CD4-positive, alpha-beta T cell (primary cell): ENCODE results near the gene SPSB2. TPM values are rescaled to one million over a fixed set of nuclear protein-coding genes. Genes with fewer than 3 reads are reported as not detected.

Experiments used
- ATAC-seq: fragments of 200-7000 bp; cut with Tn5 transposase; one replicate; pipeline ENCODE4 v1.10.0; 2022; ENCODE audit warnings: mild to moderate bottlenecking; ENCODE audit not compliant: poor library complexity
- CTCF ChIA-PET: fragments of 350-600 bp; sonication (Branson Sonifier 250); formaldehyde crosslinking; loops from one replicate; lab custom pipeline; 2021; ENCODE audit warnings: antibody characterized with exemption, inconsistent platforms; lab: Charles Lee
- POLR2A ChIA-PET: fragments of 350-600 bp; sonication (Branson Sonifier 250); formaldehyde crosslinking; loops from one replicate; lab custom pipeline; 2021; ENCODE audit warnings: antibody characterized with exemption, inconsistent platforms; lab: Charles Lee
- DNase-seq, 14 experiments: peaks; one replicate each; pipeline ENCODE4 v3.0.0-alpha.2; 2013 to 2020; ENCODE audit warnings: mixed read lengths in 2 of 14
- H3K27ac ChIP-seq, 2 donors: one replicate each; pipeline versions ENCODE4 v1.5.1 to v1.7.0; 2013; ENCODE audit warnings: low read length in 2 of 2, low read depth in 1 of 2, mild to moderate bottlenecking in 1 of 2
- H3K27me3 ChIP-seq, 2 experiments: 1 replicate in 1 of 2; 2 replicates in 1 of 2; pipeline versions ENCODE4 v1.6.1 to v1.7.0; 2013; ENCODE audit warnings: low read length in 2 of 2, control low read depth in 1 of 2, mild to moderate bottlenecking in 1 of 2, moderate library complexity in 1 of 2; ENCODE audit not compliant: insufficient read depth in 2 of 2, control insufficient read depth in 1 of 2
- H3K36me3 ChIP-seq: one replicate; pipeline ENCODE4 v1.6.1; 2013; ENCODE audit warnings: low read length, control low read depth; ENCODE audit not compliant: insufficient read depth
- H3K4me1 ChIP-seq: one replicate; pipeline ENCODE4 v1.6.1; 2013; ENCODE audit warnings: low read length, control low read depth; ENCODE audit not compliant: insufficient read depth
- H3K4me3 ChIP-seq: one replicate; pipeline ENCODE4 v1.5.1; 2013; ENCODE audit warnings: mild to moderate bottlenecking, low read length, moderate library complexity
- H3K9me3 ChIP-seq, 2 experiments: 1 replicate in 1 of 2; 2 replicates in 1 of 2; pipeline versions ENCODE4 v1.6.1 to v1.7.0; 2013; ENCODE audit warnings: low read length in 2 of 2, mild to moderate bottlenecking in 2 of 2, control low read depth in 1 of 2, moderate library complexity in 1 of 2; ENCODE audit not compliant: control insufficient read depth in 1 of 2, insufficient read depth in 1 of 2
- H3K27ac Mint-ChIP-seq: one replicate; pipeline ENCODE4 v1.8.0; 2020; ENCODE audit warnings: mixed read lengths
- H3K27me3 Mint-ChIP-seq: one replicate; pipeline ENCODE4 v1.8.0; 2021; ENCODE audit warnings: mixed read lengths
- H3K36me3 Mint-ChIP-seq: one replicate; pipeline ENCODE4 v1.8.0; 2021; ENCODE audit warnings: low read depth, mixed read lengths
- H3K4me1 Mint-ChIP-seq: one replicate; pipeline ENCODE4 v1.8.0; 2021; ENCODE audit warnings: low read depth, mixed read lengths
- H3K4me3 Mint-ChIP-seq: one replicate; pipeline ENCODE4 v1.8.0; 2020; ENCODE audit warnings: mild to moderate bottlenecking, mixed read lengths
- H3K9me3 Mint-ChIP-seq: one replicate; pipeline ENCODE4 v1.8.0; 2020; ENCODE audit warnings: mixed read lengths
- CTCF ChIP-seq: fragments of 200-600 bp; IDR thresholded peaks from one replicate; pipeline ENCODE4 v1.8.0; 2022; ENCODE audit warnings: antibody characterized with exemption, mild to moderate bottlenecking
- intact Hi-C, 2 experiments: fragments of 100-400 bp; cut with DNase I in 1 of 2; cut with micrococcal nuclease in 1 of 2; formaldehyde crosslinking; loops; one replicate each; pipeline versions ENCODE4 v1.15.1 to v1.9.0; 2023 to 2025; cut with DNase I, micrococcal nuclease
- total RNA-seq, 174 experiments: library from RNA in 2 of 174; stranded (reverse) in 2 of 174; gene quantifications; one replicate each; pipeline ENCODE4 v1.2.3 and lab custom pipeline; 2021 to 2026

Gene SPSB2
- total RNA-seq, 2 experiments from 2014 or later = 3.2 to 3.3 TPM

- no peaks in the 10 kb centered on the region for H3K27me3 ChIP-seq
- intact Hi-C loops = loop anchor here (5.0 kb wide), 1 partner anchor 96 kb away; the partner anchor contains the start of gene LPCAT3 (in 2 of the 2)
- DNase-seq (no peak), ATAC-seq (no peak)
- Mint-ChIP-seq H3K36me3 (peaks cover 42% of the 10 kb centered on the region), H3K27me3 (no peaks in the 10 kb centered on the region), H3K27ac (no peak overlapping the region), H3K4me3 (no peak overlapping the region), H3K4me1 (peaks cover 17% of the 10 kb centered on the region), H3K9me3 (no peaks in the 10 kb centered on the region)
- peaks cover 57% of the 10 kb centered on the region for H3K36me3 ChIP-seq
- H3K27ac ChIP-seq = no peak overlapping the region
- TF ChIP-seq CTCF = no peak
- peaks cover 17% of the 10 kb centered on the region for H3K4me1 ChIP-seq
- H3K4me3 ChIP-seq = no peak overlapping the region
- ChIA-PET POLR2A (interaction anchor here (0.9 kb wide), 1 partner anchor 22 kb away, joined by 3 read pairs; the partner anchor contains the start of genes C12orf57 and RNU7-1), CTCF (interaction anchor here (1.1 to 1.2 kb wide), 2 partner anchors 49 kb away, joined by 4 read pairs; partner anchors contain the start of gene SPSB2)
- H3K9me3 ChIP-seq = no peaks in the 10 kb centered on the region
These were observed 48.4 kb upstream of the SPSB2 start for GRCh38 chr12:6921539-6921938.

GRCh38 chr12:6919588-6919987 is 46.5 kb upstream of the SPSB2 start:
- DNase-seq (no peak), ATAC-seq (no peak)
- no peaks in the 10 kb centered on the region for H3K9me3 ChIP-seq
- no peak overlapping the region for H3K4me3 ChIP-seq
- Mint-ChIP-seq H3K27ac (no peak overlapping the region), H3K4me3 (no peak overlapping the region), H3K9me3 (no peaks in the 10 kb centered on the region), H3K36me3 (peaks cover 50% of the 10 kb centered on the region), H3K27me3 (no peaks in the 10 kb centered on the region), H3K4me1 (peaks cover 19% of the 10 kb centered on the region)
- no peak for TF ChIP-seq CTCF
- no peaks in the 10 kb centered on the region for H3K27me3 ChIP-seq
- intact Hi-C loops = no loop called here
- peaks cover 26% of the 10 kb centered on the region for H3K4me1 ChIP-seq
- POLR2A ChIA-PET = no interaction called here
- H3K27ac ChIP-seq = no peak overlapping the region
- CTCF ChIA-PET = interaction anchor here (0.6 to 1.6 kb wide), 4 partner anchors 18 to 47 kb away, joined by 3 to 5 read pairs (median 4); no protein-coding TSS in a partner anchor
- H3K36me3 ChIP-seq = peaks cover 63% of the 10 kb centered on the region

GRCh38 chr12:6917491-6918231 is 44.6 kb upstream of the SPSB2 start:
- CTCF ChIA-PET = no interaction called here

More at GRCh38 chr12:6917491-6918231, 44.6 kb upstream of the SPSB2 start:
- intact Hi-C loops = no loop called here
- Histone ChIP-seq H3K4me3 (no peak overlapping the region), H3K27me3 (no peaks in the 10 kb centered on the region), H3K36me3 (peaks cover 48% of the 10 kb centered on the region), H3K9me3 (no peaks in the 10 kb centered on the region), H3K4me1 (peaks cover 32% of the 10 kb centered on the region), H3K27ac (no peak overlapping the region)
- no peaks in the 10 kb centered on the region for H3K27me3 Mint-ChIP-seq
- no peaks in the 10 kb centered on the region for H3K9me3 Mint-ChIP-seq
- POLR2A ChIA-PET = interaction anchor here (0.7 kb wide), 1 partner anchor 26 kb away, joined by 3 read pairs; no protein-coding TSS in a partner anchor
- H3K4me1 Mint-ChIP-seq = peaks cover 30% of the 10 kb centered on the region
- peak overlapping the region; percentile 82 for H3K27ac Mint-ChIP-seq
- H3K36me3 Mint-ChIP-seq = peaks cover 49% of the 10 kb centered on the region
- H3K4me3 Mint-ChIP-seq = no peak overlapping the region
- ATAC-seq (no peak), DNase-seq (no peak)
- TF ChIP-seq CTCF = no peak
